OCI-LY3 (cell line): ENCODE data around the gene NABP2.

ENCODE experiments used
- H2AFZ ChIP-seq: fragments of 200-600, 300-600 bp; shearing (Covaris generic); 2 replicates; pipeline ENCODE4 v1.6.0; 2014; ENCODE audit warnings: antibody characterized with exemption, low read depth, low read length
- H3K27ac ChIP-seq: fragments of 200-600, 300-600 bp; sonication (generic); 2 replicates; pipeline ENCODE4 v1.5.1; 2014; ENCODE audit warnings: mild to moderate bottlenecking, low read length, moderate library complexity, mixed read lengths
- H3K27me3 ChIP-seq: fragments of 200-600, 300-600 bp; sonication (generic); 2 replicates; pipeline ENCODE4 v1.6.1; 2014; ENCODE audit warnings: low read depth, low read length, mixed read lengths
- H3K36me3 ChIP-seq: fragments of 200-600, 300-600 bp; sonication (generic); replicated peaks from 2 replicates; pipeline ENCODE3; 2014; ENCODE audit warnings: low read depth, low read length, mixed read lengths
- H3K4me1 ChIP-seq: fragments of 300-600, 200-600 bp; sonication (generic); 2 replicates; pipeline ENCODE4 v1.6.1; 2014; ENCODE audit warnings: low read length, mixed read lengths
- H3K4me2 ChIP-seq: fragments of 200-600, 300-600 bp; sonication (generic); 2 replicates; pipeline ENCODE4 v1.6.1; 2014; ENCODE audit warnings: low read length, mixed read lengths
- H3K4me3 ChIP-seq: fragments of 300-600, 200-600 bp; sonication (generic); 2 replicates; pipeline ENCODE4 v1.5.1; 2014; ENCODE audit warnings: antibody characterized with exemption, mild to moderate bottlenecking, low read length, moderate library complexity
- H3K79me2 ChIP-seq: fragments of 300-600, 200-600 bp; shearing (Covaris generic); 2 replicates; pipeline ENCODE4 v1.6.1; 2014; ENCODE audit warnings: mild to moderate bottlenecking, low read length, mixed read lengths
- H3K9ac ChIP-seq: fragments of 300-600, 200-600 bp; shearing (Covaris generic); 2 replicates; pipeline ENCODE4 v1.6.0; 2014; ENCODE audit warnings: mild to moderate bottlenecking, low read length, moderate library complexity
- H3K9me3 ChIP-seq: fragments of 200-600, 300-600 bp; shearing (Covaris generic); 2 replicates; pipeline ENCODE4 v1.6.1; 2014; ENCODE audit warnings: low read length, mixed read lengths; ENCODE audit not compliant: insufficient read depth
- H4K20me1 ChIP-seq: fragments of 200-600, 300-600 bp; sonication (generic); 2 replicates; pipeline ENCODE4 v1.6.1; 2016; ENCODE audit warnings: low read length, mixed read lengths; ENCODE audit not compliant: insufficient read depth
- CTCF ChIP-seq: fragments of 200-600, 300-600 bp; sonication (generic); IDR thresholded peaks from 2 replicates; pipeline ENCODE4 v1.5.1; 2014; ENCODE audit warnings: antibody characterized with exemption, low read length, low read depth
- EZH2phosphoT487 ChIP-seq: fragments of 200-600 bp; shearing (Covaris generic); IDR thresholded peaks from 2 replicates; pipeline ENCODE4 v1.6.1; 2018; ENCODE audit warnings: antibody characterized with exemption, mixed run types, low read depth

Gene NABP2

GRCh38 chr12:56220611-56221231 is 3.4 kb upstream of the NABP2 start:
- Histone ChIP-seq H3K36me3 (peaks cover 7% of the 10 kb centered on the region), H3K4me2 (peak overlapping the region; percentile 91), H3K79me2 (peaks cover 37% of the 10 kb centered on the region), H4K20me1 (peaks cover 5% of the 10 kb centered on the region; the same call in 1 of the 2 replicates), H3K9ac (peak overlapping the region; percentile 89), H3K4me3 (peak overlapping the region; percentile 89), H2AFZ (no peak overlapping the region), H3K9me3 (no peaks in the 10 kb centered on the region), H3K27me3 (no peaks in the 10 kb centered on the region), H3K4me1 (peaks cover 26% of the 10 kb centered on the region), H3K27ac (peak overlapping the region; percentile 73)
- no peak for TF ChIP-seq EZH2phosphoT487
- TF ChIP-seq CTCF: no peak

GRCh38 chr12:56221232-56221756 is 2.8 kb upstream of the NABP2 start:
- Histone ChIP-seq H3K79me2 (peaks cover 37% of the 10 kb centered on the region), H2AFZ (peak overlapping the region; percentile 77), H3K9ac (peak overlapping the region; percentile 89), H3K27me3 (no peaks in the 10 kb centered on the region), H3K9me3 (no peaks in the 10 kb centered on the region), H3K4me1 (peaks cover 26% of the 10 kb centered on the region), H3K36me3 (peaks cover 3% of the 10 kb centered on the region), H4K20me1 (peaks cover 5% of the 10 kb centered on the region; the same call in 1 of the 2 replicates), H3K27ac (peak overlapping the region; percentile 73), H3K4me2 (peak overlapping the region; percentile 91), H3K4me3 (peak overlapping the region; percentile 89)
- TF ChIP-seq CTCF (no peak), EZH2phosphoT487 (no peak)

GRCh38 chr12:56221757-56222530 is 2.2 kb upstream of the NABP2 start, which contains the start of gene RNF41:
Gene RNF41, minus strand, starts transcription at chr12:56221922. Its CDS starts 7,875 bp downstream, at chr12:56214047.
- Histone ChIP-seq H3K9ac (peak within 1 kb of the TSS; percentile 89), H3K4me1 (peaks cover 26% of the 10 kb centered on the region), H3K27me3 (no peaks in the 10 kb centered on the region), H3K79me2 (peaks cover 37% of the 10 kb centered on the region), H3K9me3 (no peaks in the 10 kb centered on the region), H4K20me1 (peaks cover 5% of the 10 kb centered on the region; the same call in 1 of the 2 replicates), H3K27ac (peak within 1 kb of the TSS; percentile 73), H3K36me3 (no peaks in the 10 kb centered on the region), H3K4me3 (peak within 1 kb of the TSS; percentile 89), H2AFZ (peak within 1 kb of the TSS; percentile 77), H3K4me2 (peak within 1 kb of the TSS; percentile 96)
- TF ChIP-seq CTCF: no peak
- no peak for TF ChIP-seq EZH2phosphoT487

GRCh38 chr12:56222531-56222895 is 1.6 kb upstream of the NABP2 start:
- H3K27ac ChIP-seq: peak overlapping the region; percentile 73
- peaks cover 5% of the 10 kb centered on the region; the same call in 1 of the 2 replicates for H4K20me1 ChIP-seq
- H2AFZ ChIP-seq: peak overlapping the region; percentile 61
- H3K36me3 ChIP-seq: no peaks in the 10 kb centered on the region
- H3K79me2 ChIP-seq: peaks cover 37% of the 10 kb centered on the region
- peak overlapping the region; percentile 96 for H3K4me2 ChIP-seq
- no peaks in the 10 kb centered on the region for H3K9me3 ChIP-seq
- H3K9ac ChIP-seq: peak overlapping the region; percentile 89
- TF ChIP-seq CTCF (no peak), EZH2phosphoT487 (no peak)
- H3K4me3 ChIP-seq: peak overlapping the region; percentile 89
- H3K27me3 ChIP-seq: no peaks in the 10 kb centered on the region
- peaks cover 26% of the 10 kb centered on the region for H3K4me1 ChIP-seq
